GM18526 (cell line): ENCODE data around the gene LTC4S.

Experiments used
- POLR2A ChIP-seq: IDR thresholded peaks from 3 replicates; pipeline ENCODE4 v1.6.1; 2011; ENCODE audit not compliant: insufficient read length; ENCODE audit errors: extremely low read depth

The LTC4S gene

GRCh38 chr5:179767496-179768100 lies 26.2 kb upstream of the LTC4S start:
- no peak for TF ChIP-seq POLR2A

- no peak for TF ChIP-seq POLR2A
Measured at GRCh38 chr5:179768326-179769085, 25.3 kb upstream of the LTC4S start.

- no peak for TF ChIP-seq POLR2A
Measured at GRCh38 chr5:179769271-179769670, 24.5 kb upstream of the LTC4S start.

GRCh38 chr5:179769796-179770195 lies 24.0 kb upstream of the LTC4S start:
- no peak for TF ChIP-seq POLR2A

GRCh38 chr5:179771311-179771895 lies 22.4 kb upstream of the LTC4S start:
- TF ChIP-seq POLR2A: no peak

- TF ChIP-seq POLR2A: no peak
Measured at GRCh38 chr5:179772351-179772750, 21.4 kb upstream of the LTC4S start.

- TF ChIP-seq POLR2A: no peak
Measured at GRCh38 chr5:179773686-179774040, 20.1 kb upstream of the LTC4S start.

- TF ChIP-seq POLR2A: no peak
Measured at GRCh38 chr5:179774442-179774841, 19.3 kb upstream of the LTC4S start.

- TF ChIP-seq POLR2A: no peak
Measured at GRCh38 chr5:179776411-179776938, 17.3 kb upstream of the LTC4S start.

- TF ChIP-seq POLR2A: no peak
Measured at GRCh38 chr5:179777456-179777855, 16.3 kb upstream of the LTC4S start.

- TF ChIP-seq POLR2A: no peak
Measured at GRCh38 chr5:179777909-179778308, 15.9 kb upstream of the LTC4S start.

GRCh38 chr5:179778591-179778990 lies 15.2 kb upstream of the LTC4S start:
- TF ChIP-seq POLR2A: no peak

- TF ChIP-seq POLR2A: no peak
Measured at GRCh38 chr5:179779826-179780225, 14.0 kb upstream of the LTC4S start.

- TF ChIP-seq POLR2A: no peak
Measured at GRCh38 chr5:179780362-179780761, 13.4 kb upstream of the LTC4S start.

- no peak for TF ChIP-seq POLR2A
Measured at GRCh38 chr5:179781846-179782245, 11.9 kb upstream of the LTC4S start.

GRCh38 chr5:179783128-179783527 lies 10.7 kb upstream of the LTC4S start:
- TF ChIP-seq POLR2A: no peak
